Liver (tissue), 9 donors: ENCODE measurements around the gene SLC35F4. TPM values are rescaled to one million over a fixed set of nuclear protein-coding genes. Genes with fewer than 3 reads are reported as not detected.

Experiments used
- DNase-seq: peaks from one replicate; pipeline ENCODE4 v3.0.0-alpha.2; 2017; ENCODE audit warnings: low spot score
- H3K27ac ChIP-seq, 2 donors: one replicate each; pipeline ENCODE4 v1.7.0; 2013; ENCODE audit warnings: inconsistent platforms in 2 of 2, low read length in 2 of 2, control low read depth in 1 of 2, low read depth in 1 of 2, mild to moderate bottlenecking in 1 of 2
- H3K27me3 ChIP-seq, 4 donors: one replicate each; pipeline versions ENCODE4 v1.6.1 to v1.7.0; 2013; ENCODE audit warnings: low read length in 3 of 4, inconsistent platforms in 1 of 4, mild to moderate bottlenecking in 1 of 4, moderate library complexity in 1 of 4; ENCODE audit not compliant: control insufficient read depth in 4 of 4, insufficient read depth in 4 of 4
- H3K36me3 ChIP-seq, 4 donors: one replicate each; pipeline versions ENCODE4 v1.6.1 to v1.7.0; 2013; ENCODE audit warnings: low read length in 3 of 4, mild to moderate bottlenecking in 3 of 4, low read depth in 1 of 4, moderate library complexity in 1 of 4; ENCODE audit not compliant: control insufficient read depth in 4 of 4, insufficient read depth in 3 of 4
- H3K4me1 ChIP-seq, 4 donors: one replicate each; pipeline versions ENCODE4 v1.6.1 to v1.7.0; 2013; ENCODE audit warnings: low read length in 3 of 4, mild to moderate bottlenecking in 3 of 4, moderate library complexity in 1 of 4; ENCODE audit not compliant: control insufficient read depth in 4 of 4, insufficient read depth in 4 of 4
- H3K4me3 ChIP-seq, 3 donors: one replicate each; pipeline versions ENCODE4 v1.6.1 to v1.7.0; 2013; ENCODE audit warnings: low read length in 3 of 3, control low read depth in 1 of 3, low read depth in 1 of 3, mild to moderate bottlenecking in 1 of 3
- H3K9ac ChIP-seq, 2 donors: one replicate each; pipeline ENCODE4 v1.7.0; 2013; ENCODE audit warnings: low read length in 2 of 2, mild to moderate bottlenecking in 2 of 2, moderate library complexity in 2 of 2, control low read depth in 1 of 2, low read depth in 1 of 2
- H3K9me3 ChIP-seq, 4 donors: one replicate each; pipeline versions ENCODE4 v1.6.1 to v1.7.0; 2013; ENCODE audit warnings: low read length in 3 of 4; ENCODE audit not compliant: control insufficient read depth in 4 of 4
- CTCF ChIP-seq: fragments of 150-350 bp; IDR thresholded peaks from 2 replicates; pipeline ENCODE4 v1.5.1; 2017; ENCODE audit warnings: improper control_type of control experiment, low read depth, low read length; ENCODE audit not compliant: missing input control
- EGR1 ChIP-seq, 2 donors: IDR thresholded peaks; 2 replicates each; pipeline ENCODE4 v1.6.1; 2016 to 2018; ENCODE audit warnings: antibody characterized with exemption in 2 of 2, low read depth in 2 of 2
- FOXA1 ChIP-seq: IDR thresholded peaks from 2 replicates; pipeline ENCODE4 v1.6.1; 2016; ENCODE audit warnings: antibody characterized with exemption
- FOXA2 ChIP-seq: IDR thresholded peaks from 2 replicates; pipeline ENCODE4 v1.6.1; 2016; ENCODE audit warnings: antibody characterized with exemption
- GABPA ChIP-seq, 2 donors: IDR thresholded peaks in 1 of 2; conservative IDR thresholded peaks in 1 of 2; 2 replicates each; pipeline ENCODE4 v1.6.1; 2016; ENCODE audit warnings: antibody characterized with exemption in 2 of 2, mild to moderate bottlenecking in 1 of 2, moderate library complexity in 1 of 2
- HNF4A ChIP-seq, 2 donors: conservative IDR thresholded peaks; 2 replicates each; pipeline ENCODE4 v1.6.1; 2016; ENCODE audit warnings: antibody characterized with exemption in 2 of 2, mild to moderate bottlenecking in 2 of 2
- HNF4G ChIP-seq: IDR thresholded peaks from 2 replicates; pipeline ENCODE4 v1.6.1; 2016; ENCODE audit warnings: antibody characterized with exemption
- JUND ChIP-seq, 2 donors: IDR thresholded peaks; 2 replicates each; pipeline ENCODE4 v1.6.1; 2016; ENCODE audit warnings: antibody characterized with exemption in 2 of 2
- NR2F2 ChIP-seq: IDR thresholded peaks from 2 replicates; pipeline ENCODE4 v1.6.1; 2016; ENCODE audit warnings: antibody characterized with exemption
- RAD21 ChIP-seq, 2 donors: IDR thresholded peaks; 2 replicates each; pipeline ENCODE4 v1.6.1; 2016; ENCODE audit warnings: antibody characterized with exemption in 2 of 2, mild to moderate bottlenecking in 2 of 2
- REST ChIP-seq: IDR thresholded peaks from 2 replicates; pipeline ENCODE4 v1.6.1; 2016; ENCODE audit warnings: antibody characterized with exemption, mild to moderate bottlenecking
- RXRA ChIP-seq, 2 donors: IDR thresholded peaks; 2 replicates each; pipeline ENCODE4 v1.6.1; 2017 to 2018; ENCODE audit warnings: antibody characterized with exemption in 2 of 2, mild to moderate bottlenecking in 1 of 2
- SP1 ChIP-seq: IDR thresholded peaks from 2 replicates; pipeline ENCODE4 v1.6.1; 2018; ENCODE audit warnings: antibody characterized with exemption, mild to moderate bottlenecking
- TAF1 ChIP-seq: conservative IDR thresholded peaks from 2 replicates; pipeline ENCODE4 v1.6.1; 2016; ENCODE audit warnings: antibody characterized with exemption, mild to moderate bottlenecking
- WGBS: extraction: QIAGEN DNeasy Blood & Tissue Kit; methylation state at CpG from one replicate; pipeline ENCODE4 v1.1.7; 2013; 5-methylcytosine and 5-hydroxymethylcytosine counted together
- polyA plus RNA-seq, 2 donors: library from polyadenylated mRNA; stranded (reverse) in 1 of 2; unstranded in 1 of 2; fragments of 200-250 nt in 1 of 2; fragments of >200 nt in 1 of 2; fragmentation: Nextera tagmentation in 1 of 2; extraction: Ambion mirVana in 1 of 2; gene quantifications; one replicate each; pipeline versions ENCODE4 v1.2.1 to v1.2.3, GENCODE V29; 2013 to 2015
- total RNA-seq, 2 donors: library from RNA; depleted of rRNA; stranded (reverse); fragments of >200 nt; gene quantifications; one replicate each; pipeline ENCODE4 v1.2.3, GENCODE V29; 2014
- donor health status: healthy.
- donor health status: healthy.
- donor health status: healthy.
- donor health status: healthy.
- donor health status: healthy.

SLC35F4 gene
- total and polyA plus RNA-seq, 4 donors = not detected

DNA sequence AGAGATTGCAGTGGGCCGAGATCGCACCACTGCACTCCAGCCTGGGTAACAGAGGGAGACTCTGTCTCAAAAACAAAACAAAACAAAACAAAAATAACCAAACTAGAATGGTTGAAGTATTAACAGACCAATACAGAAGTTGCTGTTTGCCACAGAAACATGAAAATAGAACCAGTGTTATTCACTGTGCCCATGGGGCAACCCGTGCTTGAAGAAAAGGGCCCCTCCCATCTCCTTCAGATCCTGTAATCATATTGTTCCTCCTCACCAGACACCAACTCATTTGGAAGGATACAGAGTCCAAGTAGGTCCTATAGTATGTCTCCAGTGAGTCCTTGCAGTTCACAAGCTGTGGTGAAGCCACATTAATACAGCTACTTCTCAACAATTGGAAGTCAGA is 30.9 kb downstream of the SLC35F4 start (continued):
- TF ChIP-seq HNF4G = no peak
- no peak for TF ChIP-seq FOXA2
- no peak for TF ChIP-seq RAD21 (IDR thresholded peaks at IDR 0.05)

DNA sequence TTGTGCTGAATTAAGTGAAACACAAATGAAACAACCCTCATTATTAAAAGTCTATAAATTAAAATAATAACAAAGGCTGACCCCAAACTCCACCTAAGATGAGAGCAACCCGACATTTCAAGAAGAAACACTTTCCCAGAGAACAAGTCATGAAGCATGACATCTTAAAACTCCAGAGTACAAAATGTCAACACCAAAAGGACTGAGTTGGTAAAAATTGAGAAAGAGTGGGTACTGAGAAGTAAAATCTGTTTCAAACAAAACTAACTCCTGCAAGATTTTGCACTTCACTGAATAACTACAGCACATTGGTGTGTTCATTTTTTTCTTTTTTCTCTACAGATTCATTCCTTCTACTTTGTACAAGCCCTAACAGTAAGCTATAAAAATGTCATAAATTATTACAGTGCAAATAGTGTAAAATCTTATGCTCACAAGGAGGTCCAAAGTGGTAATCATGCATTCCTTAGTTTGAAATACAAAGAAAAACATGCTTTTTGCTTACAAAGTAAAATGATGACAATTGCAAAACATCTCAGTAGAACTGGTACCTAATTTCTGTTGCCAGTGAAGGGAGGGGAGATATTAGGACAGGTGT is 31.8 kb downstream of the SLC35F4 start:
- H3K9me3 ChIP-seq = no peaks in the 10 kb centered on the region
- DNase-seq = no peak
- no peak for TF ChIP-seq REST
- no peak for TF ChIP-seq FOXA1
- TF ChIP-seq RAD21 (IDR thresholded peaks at IDR 0.05) = no peak
- no peak for TF ChIP-seq NR2F2
- no peak for TF ChIP-seq SP1
- peaks cover 0 to 6% (median 0%) of the 10 kb centered on the region in 4 donors for H3K27me3 ChIP-seq
- no peak overlapping the region for H3K9ac ChIP-seq
- H3K4me3 ChIP-seq = no peak overlapping the region
- H3K36me3 ChIP-seq = no peaks in the 10 kb centered on the region
- H3K4me1 ChIP-seq = no peaks in the 10 kb centered on the region
- no peak overlapping the region for H3K27ac ChIP-seq
- WGBS = 63% methylated on average over 1 of the region's 1 CpG

DNA sequence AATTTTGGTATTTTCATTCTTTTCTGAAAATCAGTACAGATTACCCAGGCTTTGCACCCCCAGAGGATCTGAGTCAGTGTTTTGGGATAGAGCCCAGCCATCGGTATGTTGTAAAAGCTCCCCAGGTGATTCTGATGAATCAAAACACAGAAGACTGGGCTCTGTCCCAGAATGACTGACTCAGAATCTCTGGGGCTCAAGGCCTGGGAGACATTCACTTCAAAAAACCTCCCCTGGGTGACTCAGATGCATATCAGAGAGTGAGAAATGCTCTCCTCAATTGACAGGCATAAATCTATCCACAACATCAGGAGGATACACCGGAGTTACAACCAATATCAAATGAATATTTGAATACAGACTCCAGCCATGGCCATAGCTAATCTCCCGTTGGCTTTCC is 32.6 kb downstream of the SLC35F4 start:
- H3K9me3 ChIP-seq = no peaks in the 10 kb centered on the region
- WGBS = 60% methylated on average over 3 of the region's 3 CpGs
- no peak overlapping the region for H3K27ac ChIP-seq
- no peak for DNase-seq
- H3K4me1 ChIP-seq = no peaks in the 10 kb centered on the region
- H3K36me3 ChIP-seq = no peaks in the 10 kb centered on the region
- H3K27me3 ChIP-seq = peaks cover 0 to 6% (median 0%) of the 10 kb centered on the region in 4 donors
- TF ChIP-seq SP1 = no peak
- no peak for TF ChIP-seq TAF1
- TF ChIP-seq JUND (IDR thresholded peaks at IDR 0.05) = no peak
- no peak for TF ChIP-seq CTCF
- TF ChIP-seq RXRA (IDR thresholded peaks at IDR 0.05) = no peak
- TF ChIP-seq GABPA (IDR thresholded peaks at IDR 0.05 in 1 of 2, conservative IDR thresholded peaks at IDR 0.05 in 1 of 2) = no peak
- no peak for TF ChIP-seq EGR1 (IDR thresholded peaks at IDR 0.05; ENCODE audit: low read depth in 2 of 2)
- TF ChIP-seq REST = no peak
- TF ChIP-seq HNF4A (conservative IDR thresholded peaks at IDR 0.05) = no peak
- H3K9ac ChIP-seq = no peak overlapping the region
- no peak overlapping the region for H3K4me3 ChIP-seq
